Stimulated activated CD4-positive, alpha-beta T cell treated with anti-CD3 and anti-CD28 coated beads, TNF-alpha, amount 100 ng/mL, for 24 hours (primary cell): ENCODE measurements around the gene NME8.

ENCODE experiments used
- DNase-seq, 3 experiments: peaks; one replicate each; pipeline ENCODE4 v3.0.0-alpha.2; 2020; ENCODE audit warnings: low read depth in 3 of 3

Gene NME8

DNA sequence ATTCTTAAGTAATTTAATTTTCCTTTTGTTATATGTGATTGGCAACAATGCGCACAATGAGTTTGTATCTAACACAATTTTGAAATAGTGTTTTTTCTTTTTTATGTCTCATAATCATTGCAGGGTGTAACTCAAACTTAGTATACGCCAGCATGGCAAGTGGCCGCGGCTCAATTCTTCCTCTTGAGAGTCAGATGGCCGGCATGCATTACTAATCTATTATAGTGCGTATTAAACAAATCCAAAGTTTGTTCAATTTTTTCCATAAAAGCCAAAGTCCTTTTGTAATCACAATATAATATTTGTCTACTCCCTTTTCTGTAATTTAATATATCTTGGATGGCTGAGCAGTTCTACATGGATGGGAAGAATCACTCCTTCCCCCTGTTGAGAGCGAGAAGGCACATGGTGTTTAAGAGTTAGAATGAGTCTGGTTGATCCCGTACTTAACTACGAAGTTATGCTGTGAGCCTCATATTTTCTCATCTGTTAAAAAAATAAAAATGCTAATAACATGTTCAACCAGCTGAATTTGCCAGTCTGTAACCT, 84.7 kb downstream of the NME8 start:
- no peak for DNase-seq

- no peak for DNase-seq
Measured at GRCh38 chr7:37942934-37943610, 94.7 kb downstream of the NME8 start.

DNA sequence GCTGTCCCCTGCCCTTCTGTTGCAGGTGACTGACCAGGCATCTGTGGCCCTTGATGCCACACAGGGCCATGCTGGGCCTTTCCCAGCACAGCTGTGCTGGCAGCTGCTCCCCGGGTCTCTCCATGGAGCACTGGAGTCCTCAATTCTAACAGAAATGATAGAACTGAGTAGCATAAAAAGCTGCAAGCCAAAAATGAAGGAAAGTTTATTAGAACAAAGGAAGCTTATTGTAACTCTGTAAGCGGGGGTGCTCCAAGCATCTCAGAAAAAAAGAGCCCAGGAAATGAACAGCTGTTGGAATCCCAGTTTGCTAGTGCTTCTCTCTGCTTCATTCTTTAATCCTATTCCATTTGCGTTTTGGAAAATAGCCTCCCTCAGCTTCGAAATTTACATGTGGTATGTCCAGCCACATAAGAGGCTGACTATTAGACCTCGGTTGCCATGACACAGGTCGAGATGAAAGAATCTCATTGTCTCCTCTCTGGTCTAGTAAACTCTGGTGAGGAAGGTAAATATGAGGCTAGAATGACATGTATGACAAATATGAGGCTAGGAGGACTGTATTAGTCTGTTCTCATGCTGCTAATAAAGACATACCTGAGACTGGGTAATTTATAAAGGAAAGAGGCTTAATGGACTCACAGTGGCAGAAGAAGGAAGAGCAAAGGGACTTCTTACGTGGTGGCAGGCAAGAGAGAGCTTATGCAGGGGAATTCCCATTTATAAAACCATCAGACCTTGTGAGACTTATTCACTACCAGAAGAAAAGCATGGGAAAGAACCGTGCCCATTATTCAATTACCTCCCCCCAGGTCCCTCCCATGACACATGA, 95.7 kb downstream of the NME8 start:
- DNase-seq, result no peak

- DNase-seq, result no peak
Measured at GRCh38 chr7:37944737-37945054, 96.3 kb downstream of the NME8 start.

GRCh38 chr7:37945336-37945735, 96.9 kb downstream of the NME8 start:
- no peak for DNase-seq

- no peak for DNase-seq
Measured at GRCh38 chr7:37947138-37947940, 98.9 kb downstream of the NME8 start.

GRCh38 chr7:37947941-37948210, 99.5 kb downstream of the NME8 start:
- DNase-seq, result no peak
